Coronary artery (tissue), 2 donors: ENCODE results near the gene CKB.

Source experiments
- DNase-seq: peaks from one replicate; pipeline ENCODE4 v3.0.0-alpha.2; 2017; ENCODE audit warnings: low spot score
- H3K27ac ChIP-seq, 2 donors: fragments of 200-600 bp; sonication (generic); one replicate each; pipeline ENCODE4 v1.5.1; 2016 to 2019
- H3K4me3 ChIP-seq: fragments of 200-600 bp; sonication (generic); 2 replicates; pipeline ENCODE4 v1.5.1; 2016; ENCODE audit warnings: mild to moderate bottlenecking, moderate library complexity
- CTCF ChIP-seq: fragments of 200-600 bp; sonication (generic); IDR thresholded peaks from one replicate; pipeline ENCODE4 v1.5.1; 2019; ENCODE audit warnings: antibody characterized with exemption

CKB gene

GRCh38 chr14:103548463-103549351 is 26.1 kb upstream of the CKB start:
- Histone ChIP-seq H3K27ac (peak overlapping the region in 1 of 2 donors; percentile 96), H3K4me3 (no peak overlapping the region)
- DNase-seq, result no peak
- no peak for TF ChIP-seq CTCF

DNA sequence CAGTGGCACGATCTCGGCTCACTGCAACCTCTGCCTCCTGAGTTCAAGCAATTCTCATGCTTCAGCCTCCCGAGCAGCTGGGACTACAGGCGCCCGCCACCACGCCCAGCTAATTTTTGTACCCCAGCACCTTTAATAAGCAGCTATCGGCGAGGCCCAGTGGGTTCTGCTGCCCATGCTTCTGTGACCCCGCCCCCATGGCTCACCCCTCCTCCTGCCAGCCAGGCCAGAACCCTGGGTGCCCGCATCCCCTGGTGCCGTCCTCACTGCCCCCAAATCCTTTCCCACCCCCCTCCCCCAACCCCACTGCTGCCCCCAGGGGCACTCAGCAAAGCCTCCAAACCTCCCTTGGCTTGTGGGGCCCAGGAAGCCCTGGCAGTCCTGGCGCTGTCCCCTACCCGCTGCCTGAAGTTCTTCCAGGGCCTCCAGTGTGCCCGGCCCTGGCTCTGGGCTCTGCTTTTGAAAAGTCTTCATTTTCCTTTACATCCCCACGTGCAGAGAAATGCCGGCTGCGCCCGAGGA is 25.4 kb upstream of the CKB start:
- no peak overlapping the region for H3K4me3 ChIP-seq
- H3K27ac ChIP-seq, result no peak overlapping the region
- DNase-seq, result no peak
- no peak for TF ChIP-seq CTCF

GRCh38 chr14:103547455-103547940 is 24.9 kb upstream of the CKB start:
- Histone ChIP-seq H3K27ac (no peak overlapping the region), H3K4me3 (no peak overlapping the region)
- no peak for DNase-seq
- no peak for TF ChIP-seq CTCF

- TF ChIP-seq CTCF, result peak; percentile 59
- DNase-seq, result no peak
- no peak overlapping the region for H3K4me3 ChIP-seq
- H3K27ac ChIP-seq, result no peak overlapping the region
These were observed 24.2 kb upstream of the CKB start for GRCh38 chr14:103546652-103547454.

- H3K27ac ChIP-seq, result no peak overlapping the region
- H3K4me3 ChIP-seq, result no peak overlapping the region
- DNase-seq, result no peak
- TF ChIP-seq CTCF, result no peak
These were observed 23.5 kb upstream of the CKB start for GRCh38 chr14:103545915-103546651.

DNA sequence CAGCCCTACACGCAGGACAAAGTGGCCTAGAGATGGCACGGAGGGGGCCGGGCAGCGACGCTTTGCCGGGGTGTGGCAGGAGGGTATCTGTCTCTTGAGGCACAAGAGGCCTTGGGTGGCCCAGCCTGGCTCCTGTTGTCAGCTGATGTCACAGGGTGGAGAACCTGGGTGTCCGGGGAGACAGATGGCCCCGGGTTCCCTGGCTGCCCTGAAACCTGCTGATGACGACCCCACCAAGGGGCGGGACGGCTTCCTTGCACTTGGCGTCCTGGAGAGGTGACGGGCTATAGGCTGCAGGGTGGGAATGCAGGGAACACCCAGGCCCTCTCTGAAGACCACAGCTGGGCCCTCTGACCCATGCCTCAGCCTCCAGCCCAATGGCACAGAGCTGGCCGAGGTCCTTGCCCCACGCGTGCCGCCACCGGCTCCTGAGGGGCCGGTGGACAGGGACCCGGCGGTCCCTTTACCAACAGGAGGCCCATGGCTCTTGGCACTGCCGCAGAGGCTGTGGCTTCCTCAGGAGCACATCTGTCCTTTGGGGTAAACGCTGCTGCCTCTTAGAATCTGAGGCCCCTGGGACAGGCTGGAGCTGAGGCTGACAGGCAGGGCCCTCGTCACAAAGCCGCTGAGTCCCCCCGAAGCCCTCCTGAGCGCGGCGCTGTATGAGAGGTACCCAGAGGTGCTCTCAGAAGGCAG is 22.7 kb upstream of the CKB start:
- Histone ChIP-seq H3K27ac (peak overlapping the region in 1 of 2 donors; percentile 93), H3K4me3 (no peak overlapping the region)
- DNase-seq, result no peak
- no peak for TF ChIP-seq CTCF
